HFF-Myc (cell line): ENCODE data around the gene ZCCHC14.
"Not testable (repeated sequence)": the region's sequence is repeated elsewhere in the genome, so short reads cannot be mapped to it uniquely, and the experiment has no call there.

ENCODE experiments used
- DNase-seq: peaks from one replicate; pipeline ENCODE4 v3.0.0-alpha.2; 2011; ENCODE audit warnings: low read depth; ENCODE audit errors: extremely low read depth
- H3K4me3 ChIP-seq: replicated peaks from 2 replicates; pipeline ENCODE4 v1.5.1; 2011; ENCODE audit warnings: low read depth, mild to moderate bottlenecking, control low read depth, low read length
- CTCF ChIP-seq: IDR thresholded peaks from 2 replicates; pipeline ENCODE4 v1.5.1; 2012; ENCODE audit warnings: mild to moderate bottlenecking, low read depth, low read length, control low read depth; ENCODE audit errors: missing control alignments

The ZCCHC14 gene

GRCh38 chr16:87525352-87525751 is 32.5 kb upstream of the ZCCHC14 start:
- no peak for DNase-seq
- TF ChIP-seq CTCF: no peak
- no peak overlapping the region for H3K4me3 ChIP-seq

DNA sequence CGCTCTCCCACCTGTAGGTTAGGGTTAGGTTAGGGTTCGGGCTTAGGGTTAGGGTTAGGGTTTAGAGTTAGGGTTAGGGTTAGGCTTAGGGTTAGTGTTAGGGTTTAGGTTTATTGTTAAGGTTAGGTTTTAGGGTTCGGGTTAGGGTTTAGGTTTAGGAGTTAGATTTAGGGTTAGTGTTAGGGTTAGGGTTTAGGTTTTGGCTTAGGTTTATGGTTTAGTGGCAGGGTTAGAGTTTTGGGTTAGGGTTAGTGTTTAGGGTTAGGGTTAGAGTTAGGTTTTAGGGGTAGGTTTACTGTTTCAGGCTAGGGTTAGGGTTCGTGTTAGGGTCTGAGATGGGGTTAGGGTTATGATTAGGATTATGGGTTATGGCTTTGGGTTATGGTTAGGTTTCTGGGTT is 31.6 kb upstream of the ZCCHC14 start:
- no peak overlapping the region for H3K4me3 ChIP-seq
- TF ChIP-seq CTCF: no peak
- no peak for DNase-seq

DNA sequence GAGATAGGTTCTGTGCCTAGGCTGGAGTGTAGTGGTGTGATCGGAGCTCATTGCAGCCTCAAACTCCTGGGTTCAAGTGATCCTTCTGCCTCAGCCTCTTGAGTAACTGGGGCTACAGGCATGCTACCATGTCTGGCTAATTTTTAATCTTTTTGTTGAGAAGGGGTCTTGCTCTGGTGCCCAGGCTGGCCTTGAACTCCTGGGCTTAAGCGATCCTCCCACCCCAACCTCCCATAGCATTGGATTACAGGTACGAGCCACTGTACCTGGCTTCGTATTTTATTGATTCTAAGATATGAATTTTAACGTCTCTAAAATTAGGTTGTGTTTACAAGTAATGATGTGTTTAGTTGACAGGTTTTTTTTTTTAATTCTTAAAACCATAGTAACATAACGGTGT is 30.8 kb upstream of the ZCCHC14 start:
- H3K4me3 ChIP-seq, DNase-seq: not testable (repeated sequence)

DNA sequence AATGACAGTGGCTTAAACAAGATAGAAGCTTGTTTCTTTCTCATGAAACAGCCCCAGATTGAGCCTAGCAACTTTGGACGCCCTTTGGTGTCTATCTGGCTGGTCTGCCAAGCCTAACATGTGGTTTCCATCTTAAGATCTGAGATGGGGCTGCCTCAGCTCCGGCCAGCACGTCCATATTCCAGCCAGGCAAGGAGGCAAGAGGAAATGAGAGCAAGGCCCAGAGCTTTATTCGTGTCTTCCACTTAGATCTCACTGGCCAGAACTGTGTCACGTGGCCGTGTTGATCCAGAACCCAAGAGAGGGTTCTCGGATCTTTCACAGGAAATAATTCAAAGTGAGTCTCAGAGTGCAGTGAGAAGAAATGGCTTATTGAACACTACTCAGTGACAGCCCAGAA is 28.9 kb upstream of the ZCCHC14 start:
- not testable (repeated sequence) for DNase-seq, H3K4me3 ChIP-seq

- not testable (repeated sequence) for DNase-seq, H3K4me3 ChIP-seq
Observed at GRCh38 chr16:87519170-87519569, 26.3 kb upstream of the ZCCHC14 start.

DNA sequence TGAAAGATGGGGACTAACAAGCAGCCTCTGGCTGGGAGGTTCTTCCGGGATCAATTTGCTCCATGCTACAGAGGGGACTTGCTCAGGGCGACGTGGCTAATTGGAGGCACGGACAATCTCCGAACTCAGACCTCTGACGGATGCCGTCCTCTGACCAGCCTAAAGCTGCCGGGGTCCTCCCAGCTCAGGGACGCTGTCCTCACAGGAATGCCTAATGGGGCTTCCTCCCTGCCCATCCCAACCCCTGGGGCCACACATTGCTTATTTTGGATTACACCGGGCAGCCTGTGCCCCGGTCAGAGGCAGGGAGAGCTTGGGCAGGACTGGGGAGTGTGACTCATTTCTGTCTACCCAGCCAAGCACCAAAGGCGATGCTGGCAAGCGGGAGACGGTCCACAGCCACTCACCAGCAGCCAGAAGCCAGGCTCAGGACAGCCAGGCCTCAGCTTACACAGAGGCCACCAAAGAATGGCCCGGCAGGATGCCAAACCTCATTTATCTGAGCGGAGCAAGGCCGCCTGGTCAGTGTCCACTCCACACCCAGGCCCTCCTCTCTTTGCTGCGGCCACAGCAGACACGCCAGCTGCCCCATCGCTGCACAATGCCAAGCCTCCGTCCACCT is 25.7 kb upstream of the ZCCHC14 start:
- not testable (repeated sequence) for DNase-seq, H3K4me3 ChIP-seq

- H3K4me3 ChIP-seq, DNase-seq: not testable (repeated sequence)
Observed at GRCh38 chr16:87517610-87518429, 25.0 kb upstream of the ZCCHC14 start.

- DNase-seq: no peak
- TF ChIP-seq CTCF: no peak
- H3K4me3 ChIP-seq: no peak overlapping the region
Observed at GRCh38 chr16:87516361-87516760, 23.5 kb upstream of the ZCCHC14 start.

DNA sequence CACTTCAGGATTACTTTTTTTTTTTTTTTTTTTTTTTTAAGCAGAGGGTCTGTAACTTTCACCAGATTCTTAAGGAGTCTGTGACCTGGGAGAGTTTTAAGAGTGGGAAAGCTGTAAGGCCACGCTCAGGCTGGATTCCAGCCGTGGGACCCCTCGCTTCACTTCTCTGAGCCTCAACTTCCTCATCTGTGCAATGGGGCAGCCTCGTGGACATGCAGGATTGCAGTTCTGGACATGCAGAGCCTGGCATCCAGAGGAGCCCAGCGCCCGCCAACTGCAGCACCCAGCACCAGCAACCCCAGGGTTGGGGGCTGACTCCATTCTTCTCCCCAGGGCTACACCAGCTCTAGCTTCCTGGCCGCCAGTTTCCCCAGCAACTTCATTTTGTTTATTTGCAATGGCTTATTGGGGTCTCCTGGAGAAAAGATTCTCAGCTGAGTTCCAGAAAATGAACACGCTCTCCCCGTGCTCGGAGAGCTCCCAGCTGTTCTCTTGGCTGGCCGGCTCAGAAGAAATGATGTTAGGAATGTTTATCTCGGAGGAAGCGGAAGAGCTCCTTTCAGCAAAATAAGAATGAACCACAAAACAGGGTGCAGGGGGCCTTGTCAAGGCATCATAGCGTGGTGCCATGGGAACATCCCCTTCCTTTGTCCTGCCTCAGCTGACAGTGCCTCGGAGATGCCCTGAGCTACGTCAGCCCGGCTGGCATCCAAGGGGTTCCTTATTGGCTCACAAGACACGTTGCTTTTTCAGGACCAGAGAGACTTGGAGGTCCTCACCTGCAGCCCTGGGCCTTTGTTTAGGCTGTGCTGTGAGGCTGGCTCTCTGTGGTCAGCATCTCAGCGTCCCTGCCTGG is 22.9 kb upstream of the ZCCHC14 start:
- no peak overlapping the region for H3K4me3 ChIP-seq
- DNase-seq: no peak
- TF ChIP-seq CTCF: no peak

GRCh38 chr16:87509778-87510177 is 17.0 kb upstream of the ZCCHC14 start:
- not testable (repeated sequence) for DNase-seq, H3K4me3 ChIP-seq
